Sigmoid colon (tissue), 7 donors: ENCODE measurements around the gene ACVR2B. TPM values are rescaled to one million over a fixed set of nuclear protein-coding genes. Genes with fewer than 3 reads are reported as not detected.

Experiments
- DNase-seq: peaks from one replicate; pipeline ENCODE4 v3.0.0-alpha.2; 2019
- H3K27ac ChIP-seq, 4 donors: fragments of 200-600 bp; sonication (generic); one replicate each; pipeline ENCODE4 v1.5.1; 2016 to 2019; ENCODE audit warnings: mild to moderate bottlenecking in 1 of 4
- H3K27me3 ChIP-seq, 3 donors: fragments of 200-600 bp; sonication (generic); one replicate each; pipeline ENCODE4 v1.5.1; 2019; ENCODE audit warnings: mild to moderate bottlenecking in 1 of 3
- H3K36me3 ChIP-seq, 4 donors: fragments of 200-600 bp; sonication (generic); one replicate each; pipeline ENCODE4 v1.5.1; 2016 to 2019
- H3K4me1 ChIP-seq, 4 donors: fragments of 200-600 bp; sonication (generic); one replicate each; pipeline ENCODE4 v1.5.1; 2017 to 2019
- H3K4me3 ChIP-seq, 4 donors: fragments of 200-600 bp; sonication (generic); one replicate each; pipeline ENCODE4 v1.5.1; 2017 to 2019; ENCODE audit warnings: mild to moderate bottlenecking in 2 of 4, moderate library complexity in 1 of 4
- H3K9me3 ChIP-seq, 4 donors: fragments of 200-600 bp in 3 of 4; sonication (generic) in 3 of 4; one replicate each; pipeline versions ENCODE4 v1.5.1 to v1.6.1; 2013 to 2019
- EP300 ChIP-seq, 4 donors: sonication (generic); formaldehyde crosslinking; IDR thresholded peaks; one replicate each; pipeline ENCODE4 v1.6.1; 2017; ENCODE audit warnings: antibody characterized with exemption in 4 of 4
- POLR2A ChIP-seq, 2 donors: fragments of 450-650 bp; IDR thresholded peaks; one replicate each; pipeline ENCODE4 v1.6.1; 2016; ENCODE audit warnings: antibody characterized with exemption in 2 of 2, mild to moderate bottlenecking in 2 of 2, moderate library complexity in 2 of 2
- POLR2AphosphoS5 ChIP-seq, 4 donors: sonication (generic); formaldehyde crosslinking; IDR thresholded peaks; one replicate each; pipeline ENCODE4 v1.6.1; 2017; ENCODE audit warnings: antibody characterized with exemption in 4 of 4
- WGBS, 2 donors: extraction: QIAGEN DNeasy Blood & Tissue Kit; methylation state at CpG; one replicate each; pipeline ENCODE4 v1.1.7; 2013; 5-methylcytosine and 5-hydroxymethylcytosine counted together
- intact Hi-C: fragments of 100-400 bp; cut with DNase I; formaldehyde crosslinking; loops from one replicate; pipeline ENCODE4 v1.15.1; 2023
- polyA plus RNA-seq, 3 donors: library from polyadenylated mRNA; stranded (reverse); fragments of 200-250 nt; gene quantifications; one replicate each; pipeline ENCODE4 v1.2.3, GENCODE V29; 2013
- total RNA-seq, 4 donors: library from RNA; depleted of rRNA; stranded (reverse); fragments of >200 nt; gene quantifications; one replicate each; pipeline ENCODE4 v1.1.0, GENCODE V29; 2016
- TF ChIP-seq, protein P1 (sequence below), 4 experiments: fragments of 450-650 bp in 3 of 4; fragments of 200-600 bp in 1 of 4; IDR thresholded peaks; one replicate each; pipeline ENCODE4 v1.5.1; 2016 to 2019; ENCODE audit warnings: antibody characterized with exemption in 4 of 4, mild to moderate bottlenecking in 3 of 4, moderate library complexity in 2 of 4
- donor health status: healthy with polysubstance abuse.
- donor health status: Bipolar disorder and iron deficiency.
- donor health status: healthy.

ACVR2B gene
- total and polyA plus RNA-seq, 7 donors: 0.46 to 9.1 (median 4.8) TPM

DNA sequence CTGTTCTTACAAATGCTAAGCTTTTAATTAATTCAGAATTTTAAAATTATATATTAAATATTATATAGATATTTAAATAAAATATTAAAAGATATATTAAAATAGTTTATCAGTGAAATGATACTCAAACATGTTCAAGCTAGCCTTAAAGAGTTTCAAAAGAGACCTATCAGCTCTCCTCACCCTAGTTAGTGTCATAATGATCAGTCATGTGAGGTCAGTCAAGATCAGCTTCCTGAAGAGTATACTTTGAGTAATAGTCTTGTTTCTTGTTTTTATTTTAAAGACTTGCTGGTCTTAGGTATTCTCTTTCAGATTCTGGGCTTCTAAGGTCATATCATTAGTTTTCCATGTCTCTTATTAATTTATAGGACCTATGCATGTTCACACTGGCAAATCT lies 56.9 kb downstream of the ACVR2B start:
- peaks cover 0 to 88% (median 22%) of the 10 kb centered on the region in 4 donors for H3K36me3 ChIP-seq
- TF ChIP-seq, protein P1, sequence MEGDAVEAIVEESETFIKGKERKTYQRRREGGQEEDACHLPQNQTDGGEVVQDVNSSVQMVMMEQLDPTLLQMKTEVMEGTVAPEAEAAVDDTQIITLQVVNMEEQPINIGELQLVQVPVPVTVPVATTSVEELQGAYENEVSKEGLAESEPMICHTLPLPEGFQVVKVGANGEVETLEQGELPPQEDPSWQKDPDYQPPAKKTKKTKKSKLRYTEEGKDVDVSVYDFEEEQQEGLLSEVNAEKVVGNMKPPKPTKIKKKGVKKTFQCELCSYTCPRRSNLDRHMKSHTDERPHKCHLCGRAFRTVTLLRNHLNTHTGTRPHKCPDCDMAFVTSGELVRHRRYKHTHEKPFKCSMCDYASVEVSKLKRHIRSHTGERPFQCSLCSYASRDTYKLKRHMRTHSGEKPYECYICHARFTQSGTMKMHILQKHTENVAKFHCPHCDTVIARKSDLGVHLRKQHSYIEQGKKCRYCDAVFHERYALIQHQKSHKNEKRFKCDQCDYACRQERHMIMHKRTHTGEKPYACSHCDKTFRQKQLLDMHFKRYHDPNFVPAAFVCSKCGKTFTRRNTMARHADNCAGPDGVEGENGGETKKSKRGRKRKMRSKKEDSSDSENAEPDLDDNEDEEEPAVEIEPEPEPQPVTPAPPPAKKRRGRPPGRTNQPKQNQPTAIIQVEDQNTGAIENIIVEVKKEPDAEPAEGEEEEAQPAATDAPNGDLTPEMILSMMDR (IDR thresholded peaks at IDR 0.05): no peak
- no peak for TF ChIP-seq POLR2AphosphoS5 (IDR thresholded peaks at IDR 0.05)
- no peaks in the 10 kb centered on the region for H3K9me3 ChIP-seq
- intact Hi-C loops: no loop called here
- no peak overlapping the region for H3K27ac ChIP-seq
- no peaks in the 10 kb centered on the region for H3K4me1 ChIP-seq
- no peak for DNase-seq
- H3K27me3 ChIP-seq: no peaks in the 10 kb centered on the region
- no peak overlapping the region for H3K4me3 ChIP-seq

DNA sequence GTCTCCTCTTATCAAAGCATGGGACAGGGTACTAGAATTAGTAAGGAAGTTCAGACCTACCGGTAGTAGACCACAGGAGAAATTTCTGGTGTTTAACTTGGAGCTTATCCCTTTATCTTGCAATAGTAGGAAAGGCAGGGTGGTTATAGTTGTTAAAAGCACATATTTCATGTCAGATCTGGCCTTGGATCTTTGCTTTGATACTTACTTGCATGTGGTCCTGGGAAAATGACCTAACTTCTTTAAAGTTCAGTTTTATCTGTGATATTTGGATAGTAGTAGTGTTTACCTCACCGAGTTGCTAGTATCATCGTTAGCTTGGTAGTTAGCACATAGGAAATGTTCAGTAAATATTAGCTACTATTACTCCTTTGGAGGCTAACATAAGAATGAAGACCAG lies 57.9 kb downstream of the ACVR2B start:
- WGBS, 2 donors: 84 to 93% methylated on average over 3 of the region's 3 CpGs
- H3K4me1 ChIP-seq: no peaks in the 10 kb centered on the region
- no peak overlapping the region for H3K4me3 ChIP-seq
- DNase-seq: no peak
- H3K27me3 ChIP-seq: no peaks in the 10 kb centered on the region
- H3K9me3 ChIP-seq: no peaks in the 10 kb centered on the region
- no peak overlapping the region for H3K27ac ChIP-seq
- H3K36me3 ChIP-seq: peaks cover 0 to 84% (median 24%) of the 10 kb centered on the region in 4 donors
- intact Hi-C loops: no loop called here
- TF ChIP-seq POLR2AphosphoS5 (IDR thresholded peaks at IDR 0.05) (no peak), EP300 (IDR thresholded peaks at IDR 0.05) (no peak), POLR2A (IDR thresholded peaks at IDR 0.05) (no peak)
- TF ChIP-seq, protein P1 (IDR thresholded peaks at IDR 0.05): no peak

DNA sequence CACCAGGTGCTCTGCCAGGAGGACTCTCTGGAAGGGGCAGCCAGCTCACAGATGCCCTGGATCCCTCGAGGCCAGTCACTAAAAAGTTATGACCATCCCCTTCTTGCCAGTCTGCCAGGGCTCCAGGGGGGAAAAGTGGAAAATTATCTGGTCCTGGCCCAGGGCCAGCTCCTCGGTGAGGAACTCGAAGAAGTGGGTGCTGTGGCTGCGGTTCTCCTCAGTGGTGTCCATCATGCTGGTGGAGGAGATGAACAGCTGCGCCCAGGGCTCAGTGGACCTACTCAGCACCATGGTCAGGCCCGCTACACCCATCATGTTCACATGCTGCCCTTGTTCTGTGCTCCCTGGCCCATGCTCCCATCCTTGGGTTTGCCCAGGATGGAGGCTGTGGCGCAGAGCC lies 61.7 kb downstream of the ACVR2B start:
- Histone ChIP-seq H3K9me3 (no peaks in the 10 kb centered on the region), H3K27ac (no peak overlapping the region), H3K4me3 (no peak overlapping the region), H3K4me1 (no peaks in the 10 kb centered on the region), H3K36me3 (peaks cover 0 to 54% (median 9%) of the 10 kb centered on the region in 4 donors), H3K27me3 (no peaks in the 10 kb centered on the region)
- intact Hi-C loops: no loop called here
- TF ChIP-seq EP300 (IDR thresholded peaks at IDR 0.05): no peak
- TF ChIP-seq POLR2A (IDR thresholded peaks at IDR 0.05): no peak
- TF ChIP-seq, protein P1 (IDR thresholded peaks at IDR 0.05): no peak
- TF ChIP-seq POLR2AphosphoS5 (IDR thresholded peaks at IDR 0.05): no peak
- 93 to 94% methylated on average over 7 of the region's 7 CpGs for WGBS, 2 donors
- no peak for DNase-seq

DNA sequence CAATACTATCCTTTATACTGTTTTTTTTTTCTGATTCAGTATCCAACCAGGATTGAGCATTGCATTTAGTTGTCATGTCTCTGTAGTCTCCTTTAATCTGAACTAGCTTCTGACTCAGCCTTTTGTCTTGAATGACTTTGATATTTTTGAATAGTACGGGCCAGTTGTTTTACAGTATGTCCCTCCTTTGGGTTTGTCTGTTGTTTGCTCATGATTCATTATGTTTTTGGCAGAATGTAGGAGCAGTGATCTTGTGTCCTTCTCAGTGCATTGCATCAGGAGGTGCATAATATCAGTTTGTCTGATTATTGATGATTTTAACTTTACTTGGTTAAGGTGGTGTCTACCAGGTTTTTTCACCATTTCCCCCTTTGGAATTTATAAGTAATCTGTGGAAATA lies 63.0 kb downstream of the ACVR2B start:
- no peaks in the 10 kb centered on the region for H3K9me3 ChIP-seq
- no peak overlapping the region for H3K4me3 ChIP-seq
- intact Hi-C loops: no loop called here
- no peak for TF ChIP-seq POLR2AphosphoS5 (IDR thresholded peaks at IDR 0.05)
- TF ChIP-seq, protein P1 (IDR thresholded peaks at IDR 0.05): no peak
- no peak for TF ChIP-seq POLR2A (IDR thresholded peaks at IDR 0.05)
- TF ChIP-seq EP300 (IDR thresholded peaks at IDR 0.05): no peak
- H3K4me1 ChIP-seq: no peaks in the 10 kb centered on the region
- H3K36me3 ChIP-seq: peaks cover 0 to 41% (median 7%) of the 10 kb centered on the region in 4 donors
- no peak for DNase-seq
- no peak overlapping the region for H3K27ac ChIP-seq
- 0 to 86% methylated on average over 1 of the region's 1 CpG for WGBS, 2 donors
- no peaks in the 10 kb centered on the region for H3K27me3 ChIP-seq

DNA sequence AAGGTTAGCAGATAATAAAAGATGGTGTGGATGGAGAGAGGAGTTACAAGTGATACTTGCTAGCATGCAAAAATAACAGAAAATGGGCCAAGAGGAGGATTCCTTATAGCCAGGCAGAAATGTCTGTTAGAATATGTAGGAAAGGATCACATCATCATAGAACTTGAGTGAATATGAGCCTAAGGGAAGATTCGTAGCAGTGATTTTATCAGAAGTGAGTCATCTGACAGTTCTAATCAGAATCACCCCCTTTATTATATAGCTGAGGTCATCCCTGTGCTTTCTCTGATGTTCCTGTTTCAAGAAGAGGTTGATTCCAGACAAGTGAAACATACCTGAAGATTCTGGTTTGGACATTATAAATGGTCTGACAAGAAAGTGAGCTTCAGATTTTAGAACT lies 65.3 kb downstream of the ACVR2B start:
- Histone ChIP-seq H3K4me1 (no peaks in the 10 kb centered on the region), H3K27me3 (no peaks in the 10 kb centered on the region), H3K27ac (no peak overlapping the region), H3K36me3 (peaks cover 0 to 43% (median 13%) of the 10 kb centered on the region in 4 donors), H3K4me3 (no peak overlapping the region), H3K9me3 (no peaks in the 10 kb centered on the region)
- WGBS, 2 donors: 83 to 84% methylated on average over 1 of the region's 1 CpG
- intact Hi-C loops: no loop called here
- no peak for DNase-seq
- TF ChIP-seq, protein P1 (IDR thresholded peaks at IDR 0.05): no peak
- TF ChIP-seq POLR2A (IDR thresholded peaks at IDR 0.05) (no peak), EP300 (IDR thresholded peaks at IDR 0.05) (no peak), POLR2AphosphoS5 (IDR thresholded peaks at IDR 0.05) (no peak)
